ENCODE results near the gene SIRT4.
"Not testable (repeated sequence)": the region's sequence is repeated elsewhere in the genome, so short reads cannot be mapped to it uniquely, and the experiment has no call there.

SIRT4 gene

DNA sequence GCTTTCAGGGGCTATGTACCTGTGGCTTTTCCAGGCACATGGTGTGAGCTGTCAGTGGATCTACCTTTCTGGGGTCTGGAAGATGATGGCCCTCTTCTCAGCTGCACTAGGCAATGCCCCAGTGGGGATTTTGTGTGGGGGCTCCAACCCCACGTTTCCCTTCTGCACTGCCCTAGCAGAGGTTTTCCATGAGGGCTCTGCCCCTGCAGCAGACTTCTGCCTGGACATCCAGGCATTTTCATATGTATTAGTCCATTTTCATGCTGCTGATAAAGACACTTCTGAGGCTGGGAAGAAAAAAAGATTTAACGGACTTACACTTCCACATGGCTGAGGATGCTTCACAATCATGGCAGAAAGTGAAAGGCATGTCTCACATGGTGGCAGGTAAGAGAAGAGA lies 34.3 kb downstream of the SIRT4 start:
- not testable (repeated sequence) for DNase-seq

DNA sequence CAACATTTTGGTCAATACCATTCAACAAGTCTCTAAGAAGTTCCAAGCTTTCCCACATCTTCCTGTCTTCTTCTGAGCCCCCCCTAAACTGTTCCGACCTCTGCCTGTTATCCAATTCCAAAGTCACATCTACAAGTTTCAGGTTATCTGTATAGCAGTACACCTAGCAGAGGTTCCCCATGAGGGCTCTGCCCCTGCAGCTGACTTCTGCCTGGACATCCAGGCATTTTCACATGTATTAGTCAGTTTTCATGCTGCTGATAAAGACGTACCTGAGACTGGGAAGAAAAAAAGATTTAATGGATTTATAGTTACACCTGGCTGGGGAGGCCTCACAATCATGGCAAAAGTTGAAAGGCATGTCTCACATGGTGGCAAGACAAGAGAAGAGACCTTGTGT lies 35.6 kb downstream of the SIRT4 start:
- DNase-seq: no peak

DNA sequence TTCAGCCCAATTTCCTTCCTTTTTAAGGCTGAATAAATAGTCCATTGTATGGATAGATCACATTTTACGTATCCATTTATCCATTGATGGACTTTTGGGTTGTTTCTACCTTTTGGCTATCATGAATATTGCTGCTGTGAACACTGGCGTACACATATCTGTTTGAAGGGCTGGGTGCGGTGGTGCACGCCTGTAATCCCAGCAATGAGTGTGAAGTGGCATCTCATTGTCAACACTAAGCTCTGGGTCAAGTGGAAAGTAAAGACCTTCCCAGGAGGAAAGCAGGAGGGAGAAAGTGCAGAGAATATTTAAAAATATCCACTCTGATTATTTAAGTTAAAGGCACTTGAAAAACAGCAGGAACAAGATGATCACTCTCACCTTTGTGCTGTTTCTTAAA lies 37.1 kb downstream of the SIRT4 start:
- no peak for DNase-seq

DNA sequence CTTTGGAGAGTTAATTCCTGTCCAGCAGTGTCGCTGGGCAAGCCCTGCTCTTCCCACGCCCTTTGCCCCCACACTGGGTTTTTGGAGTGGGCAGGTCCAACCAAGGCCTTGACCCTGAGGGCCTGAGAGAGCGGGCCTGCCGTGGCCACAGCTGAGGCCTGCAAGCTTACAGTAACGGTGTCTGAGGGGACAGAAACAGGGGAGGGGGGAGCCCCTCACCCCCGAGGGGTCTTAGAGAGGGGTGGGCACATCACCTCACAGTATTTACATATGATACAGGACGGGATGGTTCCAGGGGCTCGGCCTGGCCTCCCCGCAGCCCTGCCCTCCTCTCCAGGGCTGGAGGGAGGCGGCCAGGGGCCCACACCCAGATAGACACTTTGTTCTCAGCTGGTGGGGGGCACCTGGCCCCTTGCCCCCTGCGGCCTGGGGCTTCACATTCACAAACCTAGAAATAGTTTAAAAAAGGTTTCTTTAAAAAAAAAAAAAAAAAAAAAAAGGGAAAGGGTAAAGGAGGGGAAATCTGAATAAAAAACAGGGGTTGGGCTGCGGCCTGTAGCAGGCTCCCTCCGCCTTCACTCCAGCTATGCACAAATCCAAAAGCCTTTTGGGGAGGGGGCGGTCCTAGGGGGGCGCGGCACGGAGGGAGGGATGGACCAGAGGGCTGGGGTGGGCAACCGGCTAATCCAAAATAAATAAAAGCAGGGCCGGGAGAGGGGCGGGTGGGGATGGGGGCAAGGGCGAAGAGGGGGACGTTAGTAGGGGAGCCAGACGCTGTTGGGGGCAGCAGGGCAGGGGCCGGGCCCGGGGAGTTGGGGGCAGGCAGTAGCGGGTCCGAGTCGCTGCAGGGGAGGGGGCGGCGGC lies 40.3 kb downstream of the SIRT4 start:
- no peak for DNase-seq

DNA sequence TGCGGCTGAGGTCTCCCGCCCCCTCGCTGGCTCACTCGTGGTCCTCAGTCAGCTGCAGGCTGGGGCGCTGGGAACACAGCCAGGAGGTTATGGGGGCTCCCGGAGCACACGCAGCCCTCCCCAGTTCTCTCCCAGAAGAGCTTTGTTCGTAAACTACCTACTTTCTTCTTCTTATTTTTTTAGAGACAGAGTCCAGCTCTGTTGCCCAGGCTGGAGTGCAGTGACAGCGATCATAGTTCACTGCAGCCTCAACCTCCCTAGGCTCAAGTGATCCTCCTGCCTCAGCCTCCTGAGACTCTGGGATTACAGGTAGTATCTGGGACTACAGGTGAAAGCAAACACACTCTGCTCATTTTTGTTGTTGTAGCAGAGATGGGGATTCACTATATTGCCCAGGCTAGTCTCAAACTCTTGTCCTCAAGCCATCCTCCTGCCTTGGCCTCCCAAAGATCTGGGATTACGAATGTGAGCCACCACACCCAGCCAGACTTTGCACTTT lies 41.0 kb downstream of the SIRT4 start:
- DNase-seq: no peak

DNA sequence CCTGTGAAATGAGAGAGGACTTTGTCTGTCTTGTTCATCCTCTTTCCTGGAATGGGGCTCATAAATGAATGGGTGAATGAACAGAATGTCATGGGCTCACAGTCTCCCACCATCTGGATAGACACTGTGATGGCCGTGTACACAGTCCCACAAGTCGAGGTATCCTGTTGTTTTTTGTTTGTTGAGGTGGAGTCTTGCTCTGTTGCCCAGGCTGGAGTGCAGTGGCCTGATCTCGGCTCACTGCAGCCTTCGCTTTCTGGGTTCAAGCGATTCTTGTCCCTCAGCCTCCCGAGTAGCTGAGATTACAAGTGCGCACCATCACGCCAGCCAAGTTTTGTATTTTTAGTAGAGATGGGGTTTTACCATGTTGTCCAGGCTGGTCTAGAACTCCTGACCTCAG lies 41.6 kb downstream of the SIRT4 start:
- no peak for DNase-seq

DNA sequence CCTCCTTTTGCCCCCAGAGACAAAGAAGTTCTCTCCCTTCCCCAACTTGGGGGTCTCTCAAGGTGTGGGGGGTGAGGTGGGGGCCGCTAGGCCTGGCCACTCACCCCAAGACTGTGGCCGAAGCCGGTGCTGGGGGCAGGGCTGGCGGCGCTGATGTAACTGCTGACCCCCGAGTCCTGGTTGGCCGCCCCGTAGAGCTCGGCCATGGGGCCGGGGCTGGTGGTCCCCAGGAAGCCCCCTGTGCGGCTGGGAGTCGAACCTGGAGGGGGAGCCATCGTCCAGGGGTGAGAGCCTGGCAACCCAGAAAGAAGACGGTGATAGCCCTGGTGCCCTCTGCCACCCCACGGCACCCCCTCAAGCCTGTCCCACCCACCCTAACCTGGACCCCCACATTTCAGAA lies 43.9 kb downstream of the SIRT4 start:
- DNase-seq: no peak

DNA sequence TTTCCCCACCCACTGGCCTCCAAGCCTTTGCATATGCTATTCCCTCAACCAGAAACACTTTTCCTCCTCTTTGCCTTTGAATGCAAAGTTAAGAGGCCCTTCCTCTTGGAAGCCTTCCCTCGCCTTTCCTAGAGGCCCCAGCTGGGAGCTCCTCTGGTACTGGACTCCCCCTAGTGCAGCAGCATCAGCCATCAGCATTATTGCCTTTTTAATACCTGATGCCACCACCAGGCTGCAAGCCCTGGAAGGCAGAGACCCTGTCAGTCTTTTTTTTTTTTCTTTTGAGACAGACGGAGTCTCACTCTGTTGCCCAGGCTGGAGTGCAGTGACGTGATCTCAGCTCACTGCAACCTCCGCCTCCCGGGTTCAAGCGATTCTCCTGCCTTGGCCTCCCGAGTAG lies 44.6 kb downstream of the SIRT4 start:
- no peak for DNase-seq

DNA sequence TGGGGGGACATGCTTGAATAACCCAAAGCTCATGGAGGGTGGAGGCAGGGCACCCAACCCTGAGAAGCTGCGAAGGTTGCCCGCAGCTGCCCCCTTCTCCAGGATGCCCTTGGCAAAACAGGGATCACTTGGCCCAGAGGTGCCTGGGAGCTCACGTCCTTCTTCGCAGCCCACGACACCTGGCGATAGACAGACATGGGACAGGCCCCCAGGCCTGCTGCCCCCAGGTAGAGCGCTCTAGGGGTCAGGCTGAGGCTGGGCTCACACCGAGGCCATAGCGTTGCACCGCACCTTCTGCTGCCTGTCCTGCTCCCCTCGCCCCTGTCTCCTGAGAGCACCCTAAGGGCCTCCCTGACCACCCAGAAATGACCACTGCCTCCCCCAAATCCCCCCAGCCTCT lies 45.6 kb downstream of the SIRT4 start:
- DNase-seq: no peak

DNA sequence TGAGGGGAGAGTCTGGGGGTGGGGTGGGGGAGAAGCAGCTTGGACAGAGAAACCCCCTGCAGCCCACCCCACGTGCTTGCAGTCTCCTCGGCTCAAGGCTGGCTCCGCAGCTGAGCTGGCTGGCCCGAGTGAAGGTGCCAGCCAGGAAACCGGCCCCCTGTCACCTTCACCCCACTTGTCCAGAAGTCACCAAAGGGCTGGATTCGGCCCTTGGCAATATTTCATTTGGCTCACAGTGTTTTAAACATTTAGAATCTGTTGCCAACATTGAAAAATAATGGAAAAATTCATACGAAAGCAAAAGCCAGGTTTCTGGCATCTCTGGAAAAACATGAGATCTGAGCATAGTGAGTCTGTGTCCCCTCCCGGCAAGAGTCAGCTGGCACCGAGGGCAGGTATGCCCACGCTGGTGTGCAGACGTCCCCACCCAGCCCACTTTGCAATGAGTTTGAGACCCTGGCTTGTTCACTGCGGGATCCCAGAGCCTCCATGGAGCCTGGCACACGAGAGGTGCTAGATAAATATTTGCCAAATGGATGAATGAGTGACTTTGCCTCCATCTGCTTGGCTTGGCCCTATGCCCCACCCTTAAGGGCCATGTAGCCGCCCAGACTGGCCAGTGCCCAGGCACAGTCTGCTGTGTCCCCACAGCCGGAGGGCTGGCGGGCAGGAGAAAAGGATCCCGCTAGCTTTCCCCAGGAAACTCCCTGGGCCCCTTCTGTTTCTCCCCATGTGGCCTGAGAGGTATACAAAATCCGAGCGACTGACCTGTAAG lies 48.6 kb downstream of the SIRT4 start:
- DNase-seq: no peak

DNA sequence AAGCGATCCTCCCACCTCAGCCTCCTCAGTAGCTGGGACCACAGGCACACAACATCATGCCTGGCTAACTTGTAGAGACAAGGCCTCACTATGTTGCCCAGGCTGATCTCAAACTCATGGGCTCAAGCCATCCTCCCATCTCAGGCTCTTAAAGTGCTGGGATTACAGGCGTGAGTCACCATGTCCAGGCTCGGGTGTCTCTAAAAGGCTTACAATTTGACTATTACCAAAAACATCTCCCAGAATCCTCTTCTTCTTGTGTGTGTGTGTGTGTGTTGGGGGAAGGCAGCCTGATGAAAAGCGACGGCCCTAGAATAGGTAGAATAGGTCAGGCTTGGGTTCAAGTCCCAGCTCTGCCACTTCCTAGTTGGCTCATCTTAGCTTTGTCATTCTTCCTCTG lies 50.0 kb downstream of the SIRT4 start:
- no peak for DNase-seq

DNA sequence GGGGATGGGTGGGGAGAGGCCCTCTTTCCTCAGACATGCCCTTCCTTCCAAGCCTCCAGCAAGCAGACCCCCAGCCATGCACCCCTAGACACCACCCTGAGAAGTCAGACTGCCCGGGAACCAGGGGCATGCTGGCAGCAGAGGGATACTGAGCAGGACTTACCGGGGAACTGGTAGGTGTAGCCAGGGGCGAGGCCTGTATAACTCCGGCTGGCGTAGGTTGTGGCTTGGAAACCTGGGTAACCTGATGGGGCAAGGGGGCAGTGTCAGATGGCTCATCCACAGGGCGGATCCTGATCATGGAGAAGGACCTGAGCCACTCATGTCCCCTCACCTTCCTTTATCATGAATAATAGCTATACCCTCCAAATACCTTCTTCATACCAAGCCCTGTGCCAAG lies 51.0 kb downstream of the SIRT4 start:
- DNase-seq: no peak

DNA sequence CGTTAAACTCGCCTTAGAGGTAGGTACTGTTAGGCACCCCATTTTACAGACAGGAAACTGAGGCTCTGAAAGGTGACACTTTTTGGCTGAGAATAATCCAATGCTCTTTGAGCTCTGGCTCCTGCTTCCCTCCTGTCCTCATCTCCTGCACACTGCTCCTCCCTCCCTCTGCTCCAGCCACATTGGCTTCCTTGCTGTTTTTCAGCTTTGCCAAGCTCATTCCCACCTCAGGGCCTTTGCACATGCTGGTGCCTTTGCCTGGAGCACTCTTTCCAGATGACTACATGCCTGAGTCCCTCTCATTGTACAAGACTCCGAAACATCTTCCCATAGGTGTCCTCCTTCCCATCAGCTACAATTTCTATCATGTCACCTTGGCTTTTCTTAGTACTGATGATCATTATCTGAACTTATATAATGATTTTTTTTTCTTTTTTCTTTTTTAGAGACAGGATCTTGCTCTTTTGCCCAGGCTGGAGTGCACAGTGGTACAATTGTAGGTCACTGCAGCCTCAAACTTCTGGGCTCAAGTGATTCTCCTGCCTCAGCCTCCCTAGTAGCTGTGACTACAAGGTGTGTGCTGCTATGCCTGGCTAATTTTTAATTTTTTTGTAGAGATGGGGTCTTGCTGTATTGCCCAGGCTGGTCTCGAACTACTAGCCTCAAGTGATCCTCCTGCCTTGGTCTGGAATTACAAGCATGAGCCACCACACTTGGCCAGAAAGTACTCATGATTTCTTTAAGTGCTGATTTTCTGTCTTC lies 51.6 kb downstream of the SIRT4 start:
- DNase-seq: no peak

DNA sequence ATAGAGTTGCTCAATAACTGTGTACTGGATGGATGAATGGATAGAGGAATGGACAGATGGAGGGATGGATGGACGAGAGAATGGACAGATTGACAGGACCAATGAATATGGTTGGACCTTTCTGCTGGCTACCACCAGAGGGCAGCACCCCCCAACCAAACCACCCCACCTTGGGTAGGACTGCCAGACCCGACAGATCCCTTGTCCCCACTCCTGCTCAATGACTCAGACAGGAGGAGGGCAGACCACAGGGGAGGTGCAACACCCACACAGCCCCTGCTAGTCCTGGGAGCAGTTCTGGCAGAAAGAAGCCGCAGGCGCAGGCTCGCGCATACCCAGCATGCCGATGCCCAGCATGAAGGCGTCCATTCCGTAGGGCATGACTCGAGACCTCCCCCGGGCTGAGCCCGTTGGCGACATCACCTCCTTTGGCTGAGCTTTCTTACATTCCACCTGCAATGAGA lies 54.5 kb downstream of the SIRT4 start:
- peak; percentile 67 for DNase-seq

DNA sequence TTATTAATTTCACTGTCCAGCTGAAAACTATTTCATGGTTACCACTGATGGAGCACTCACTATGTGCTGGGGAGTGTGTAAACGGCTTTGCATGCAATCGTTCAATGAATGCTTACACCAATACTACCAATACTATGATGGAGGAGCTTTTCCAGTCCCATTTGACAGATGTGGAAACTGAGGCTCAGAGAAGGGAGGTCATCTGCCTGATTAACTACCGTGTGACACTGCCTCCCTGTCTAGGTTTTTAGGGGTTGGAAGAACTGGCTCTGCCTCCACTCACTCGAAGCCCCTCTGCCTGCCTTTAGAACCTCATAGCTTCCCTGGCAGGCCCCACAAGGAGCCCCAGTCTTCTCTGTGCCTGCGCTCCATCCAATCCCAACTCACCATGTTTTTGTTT lies 55.0 kb downstream of the SIRT4 start:
- DNase-seq: no peak

DNA sequence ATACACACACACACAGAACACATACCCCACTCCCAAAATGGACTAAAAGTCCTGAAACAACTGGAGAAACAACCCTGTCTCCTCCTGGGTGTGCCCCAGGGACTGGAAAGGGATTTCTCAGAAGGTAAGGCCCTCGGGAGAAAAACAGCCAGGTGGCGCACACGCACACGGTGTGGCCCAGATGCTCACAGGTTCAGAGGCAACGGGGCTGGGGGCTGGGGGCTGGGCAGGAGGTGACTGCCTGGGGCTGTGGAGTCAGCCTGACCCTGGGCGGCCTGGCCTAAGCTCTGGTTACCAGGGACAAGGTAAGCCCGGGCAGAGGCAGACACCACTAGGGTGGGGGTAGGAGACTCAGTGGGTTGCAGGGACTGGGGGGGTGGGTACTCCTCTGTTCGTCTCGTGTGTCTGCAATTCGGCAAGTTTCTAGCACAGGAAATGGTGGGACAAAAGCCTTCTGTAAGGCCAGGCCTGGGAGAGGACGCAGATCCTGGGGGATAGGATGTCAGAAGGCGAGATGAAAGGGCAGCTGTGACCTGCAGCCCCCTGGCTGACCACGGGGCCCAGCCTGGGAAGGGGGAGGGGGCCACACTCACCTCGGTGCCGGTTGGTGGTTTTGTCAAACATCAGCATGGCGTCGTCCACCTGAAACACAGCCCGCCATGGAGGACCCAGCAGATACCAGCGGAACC lies 56.4 kb downstream of the SIRT4 start:
- DNase-seq: no peak

DNA sequence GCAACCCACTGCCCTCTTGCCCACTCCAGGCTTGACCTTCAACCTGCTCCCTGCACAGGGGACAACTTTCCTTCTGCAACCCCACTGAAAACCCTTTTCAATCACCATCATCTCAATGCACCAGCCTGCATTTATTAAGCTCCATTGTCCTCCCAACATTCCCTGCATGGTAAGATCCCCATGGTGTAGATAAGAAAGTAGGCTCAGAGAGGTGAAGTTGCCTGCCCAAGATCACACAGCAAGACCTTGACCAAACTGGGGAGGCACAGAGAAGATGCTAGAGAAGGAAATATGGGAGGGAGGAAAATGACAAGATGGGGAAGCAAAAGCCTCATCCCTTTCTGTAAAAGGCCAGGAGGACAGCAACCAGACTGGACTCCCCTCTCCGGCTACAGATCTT lies 57.0 kb downstream of the SIRT4 start:
- no peak for DNase-seq

DNA sequence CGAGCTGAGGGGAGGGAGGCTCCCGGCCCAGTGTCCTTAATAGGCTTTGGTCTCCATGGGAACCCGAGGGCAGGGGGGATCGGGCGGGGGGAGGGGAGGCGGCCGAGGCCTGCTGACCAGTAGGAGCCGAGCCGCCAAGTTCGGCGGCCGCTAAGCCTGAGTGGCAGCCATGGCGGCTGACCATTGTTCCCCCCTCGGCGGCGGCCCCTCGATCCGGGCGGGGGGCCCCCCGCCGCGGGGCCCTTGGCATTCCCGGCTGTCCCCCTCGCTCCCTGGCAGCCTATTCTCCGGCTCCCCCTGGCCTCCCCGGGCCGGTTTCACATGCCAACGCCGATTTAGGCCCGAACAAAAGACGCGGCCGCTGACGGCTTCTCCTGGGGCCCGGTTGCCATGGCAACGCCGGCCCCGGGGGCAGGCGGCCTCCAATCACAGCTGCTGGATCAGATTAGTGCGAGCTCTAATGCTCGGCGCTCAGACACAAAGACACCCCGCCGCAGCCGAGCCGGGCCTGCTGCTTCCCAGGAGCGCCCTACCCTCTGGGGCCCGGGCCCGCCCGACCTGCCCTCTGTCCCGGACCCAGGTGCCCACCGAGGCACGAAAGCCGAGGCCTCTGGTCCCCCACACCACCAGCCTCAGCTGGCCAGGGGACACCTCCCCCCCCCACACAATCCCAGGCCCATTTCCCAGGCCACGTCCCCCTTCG lies 59.5 kb downstream of the SIRT4 start:
- no peak for DNase-seq
